Duodenal mucosa (tissue), 2 donors: ENCODE measurements around the gene SOD3.

Source experiments
- H3K27ac ChIP-seq: one replicate; pipeline ENCODE4 v1.7.0; 2013; ENCODE audit warnings: low read depth, low read length
- H3K27me3 ChIP-seq, 2 donors: one replicate each; pipeline ENCODE4 v1.7.0; 2013; ENCODE audit warnings: low read length in 2 of 2, control low read depth in 1 of 2; ENCODE audit not compliant: insufficient read depth in 2 of 2, control insufficient read depth in 1 of 2
- H3K36me3 ChIP-seq, 2 donors: one replicate each; pipeline ENCODE4 v1.7.0; 2013; ENCODE audit warnings: low read length in 2 of 2, control low read depth in 1 of 2; ENCODE audit not compliant: insufficient read depth in 2 of 2, control insufficient read depth in 1 of 2
- H3K4me1 ChIP-seq, 2 donors: one replicate each; pipeline ENCODE4 v1.7.0; 2013; ENCODE audit warnings: low read length in 2 of 2, control low read depth in 1 of 2; ENCODE audit not compliant: insufficient read depth in 2 of 2, control insufficient read depth in 1 of 2
- H3K4me3 ChIP-seq, 2 donors: one replicate each; pipeline ENCODE4 v1.7.0; 2013; ENCODE audit warnings: low read length in 2 of 2, low read depth in 1 of 2
- H3K9ac ChIP-seq, 2 donors: one replicate each; pipeline ENCODE4 v1.7.0; 2013; ENCODE audit warnings: low read length in 2 of 2, low read depth in 1 of 2
- H3K9me3 ChIP-seq, 2 donors: one replicate each; pipeline ENCODE4 v1.7.0; 2013; ENCODE audit warnings: low read length in 2 of 2, control low read depth in 1 of 2; ENCODE audit not compliant: control insufficient read depth in 1 of 2

SOD3 gene

DNA sequence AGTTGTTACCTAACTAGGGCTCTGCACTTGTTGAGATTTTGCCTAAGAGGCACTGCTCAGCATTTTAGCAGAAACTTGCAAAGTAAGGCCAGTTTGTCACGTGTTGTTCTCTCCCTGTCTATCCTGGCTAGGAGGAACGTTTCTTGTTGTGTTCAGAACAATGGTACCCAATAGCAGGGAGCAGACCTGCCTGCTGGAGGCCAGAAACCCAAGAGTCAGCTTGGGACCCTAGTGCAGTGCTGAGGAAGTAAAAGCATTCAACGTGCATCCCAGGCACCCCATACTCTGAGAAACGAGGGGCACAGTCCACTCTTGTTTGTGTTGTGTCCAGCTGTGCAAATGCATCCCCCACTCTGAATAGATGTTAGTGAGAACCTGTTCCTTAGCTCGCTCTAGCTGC is 42.4 kb downstream of the SOD3 start:
- Histone ChIP-seq H3K27me3 (no peaks in the 10 kb centered on the region), H3K9ac (no peak overlapping the region), H3K36me3 (peaks cover 0 to 9% of the 10 kb centered on the region in 2 donors), H3K9me3 (no peaks in the 10 kb centered on the region), H3K4me3 (no peak overlapping the region), H3K27ac (no peak overlapping the region), H3K4me1 (peaks cover 0 to 10% of the 10 kb centered on the region in 2 donors)

DNA sequence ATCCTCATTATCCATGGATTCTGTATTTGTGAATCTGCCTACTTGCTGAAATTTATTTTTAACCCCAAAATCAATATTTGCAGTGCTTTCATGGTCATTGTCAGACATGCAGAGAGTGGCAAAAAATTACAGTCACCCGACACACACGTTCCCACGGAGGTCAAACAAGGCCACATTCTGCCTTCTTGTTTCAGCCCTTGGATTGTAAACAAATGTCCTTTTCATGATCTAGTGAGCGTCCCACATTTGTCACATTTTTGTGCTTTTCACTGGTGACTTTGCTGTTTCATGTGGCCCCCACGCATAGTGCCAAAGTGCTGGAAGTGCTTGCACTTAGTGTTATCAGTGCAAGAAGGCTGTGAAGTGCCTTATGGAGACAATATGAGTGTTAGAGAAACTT is 45.0 kb downstream of the SOD3 start:
- Histone ChIP-seq H3K27ac (no peak overlapping the region), H3K4me1 (peaks cover 0 to 10% of the 10 kb centered on the region in 2 donors), H3K36me3 (peaks cover 0 to 9% of the 10 kb centered on the region in 2 donors), H3K9ac (no peak overlapping the region), H3K27me3 (no peaks in the 10 kb centered on the region), H3K4me3 (no peak overlapping the region), H3K9me3 (no peaks in the 10 kb centered on the region)

DNA sequence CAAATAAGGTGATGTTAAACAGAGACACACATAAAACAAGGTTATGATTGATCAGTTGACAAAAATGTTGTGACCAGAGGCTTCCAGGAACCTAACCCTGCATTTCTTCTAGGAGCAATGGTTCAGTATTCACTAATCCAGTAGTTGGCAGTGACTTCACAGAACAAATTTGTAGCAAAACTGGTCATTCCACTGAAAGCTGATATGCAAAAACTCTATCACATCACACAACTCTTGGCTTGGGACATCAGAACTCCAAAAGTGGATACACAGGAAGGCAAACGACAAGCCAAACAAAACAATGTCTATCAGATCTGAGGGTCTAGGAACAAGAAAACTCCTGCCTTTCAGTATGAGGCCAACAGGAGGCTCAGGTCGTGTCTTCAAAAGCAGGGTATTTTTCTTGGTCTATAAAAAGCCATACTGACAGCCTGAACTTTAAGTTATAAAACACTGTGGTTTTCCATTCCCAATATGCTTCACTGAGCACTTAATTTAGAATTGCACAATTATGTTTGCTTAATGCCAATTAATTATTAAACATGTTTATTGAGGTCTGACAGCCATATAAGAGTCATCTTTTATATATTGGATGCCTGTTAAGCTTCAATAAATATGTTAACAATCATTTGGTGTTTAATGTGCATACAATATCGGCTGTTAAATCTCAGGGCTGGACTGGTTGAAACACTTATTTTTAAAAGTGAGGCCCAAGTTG is 45.6 kb downstream of the SOD3 start:
- Histone ChIP-seq H3K4me3 (no peak overlapping the region), H3K9me3 (no peaks in the 10 kb centered on the region), H3K9ac (no peak overlapping the region), H3K4me1 (peaks cover 0 to 10% of the 10 kb centered on the region in 2 donors), H3K27me3 (no peaks in the 10 kb centered on the region), H3K36me3 (peaks cover 0 to 9% of the 10 kb centered on the region in 2 donors), H3K27ac (no peak overlapping the region)

DNA sequence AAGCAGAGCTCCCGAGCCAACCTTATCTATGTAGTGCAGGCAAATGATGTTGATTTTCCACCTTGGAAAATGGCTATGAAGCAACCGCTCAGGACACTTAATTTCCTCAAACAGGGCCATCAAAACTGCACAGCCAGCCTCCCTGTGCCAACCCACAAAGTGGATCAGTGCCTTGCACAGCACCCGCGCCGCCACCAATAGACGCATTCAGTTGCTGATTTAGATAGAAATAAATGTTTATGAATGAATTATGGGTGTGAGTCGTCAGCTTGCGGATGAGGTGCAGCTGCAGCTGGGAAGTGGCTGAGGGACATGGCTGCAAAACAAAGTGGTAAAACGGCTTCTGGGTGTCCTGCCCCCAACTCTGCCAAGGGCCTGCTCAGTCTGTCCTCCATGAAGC is 47.0 kb downstream of the SOD3 start:
- no peak overlapping the region for H3K4me3 ChIP-seq
- no peak overlapping the region for H3K27ac ChIP-seq
- no peak overlapping the region for H3K9ac ChIP-seq
- H3K27me3 ChIP-seq, result no peaks in the 10 kb centered on the region
- H3K4me1 ChIP-seq, result peaks cover 0 to 10% of the 10 kb centered on the region in 2 donors
- H3K9me3 ChIP-seq, result no peaks in the 10 kb centered on the region
- peaks cover 0 to 6% of the 10 kb centered on the region in 2 donors for H3K36me3 ChIP-seq

DNA sequence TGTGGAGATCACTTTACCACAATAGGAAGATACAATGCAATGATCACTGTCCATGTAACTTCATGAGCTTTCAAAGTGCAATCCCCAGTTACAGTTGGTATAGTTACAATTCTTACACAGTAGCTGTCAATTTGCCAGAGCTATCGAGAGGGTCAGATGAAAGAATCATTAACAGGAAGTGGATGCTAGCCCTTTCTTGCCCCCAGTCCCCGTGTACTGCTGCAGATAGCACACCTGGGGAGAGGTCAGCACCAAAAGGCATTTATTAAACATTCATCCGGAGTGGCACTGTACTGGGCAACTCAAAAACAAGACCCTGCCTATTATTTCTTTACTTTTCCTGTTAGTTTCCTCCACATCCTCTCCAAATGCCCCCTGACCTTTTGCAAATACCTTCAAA is 47.7 kb downstream of the SOD3 start:
- Histone ChIP-seq H3K27me3 (no peaks in the 10 kb centered on the region), H3K4me1 (peaks cover 0 to 10% of the 10 kb centered on the region in 2 donors), H3K27ac (no peak overlapping the region), H3K4me3 (no peak overlapping the region), H3K9me3 (no peaks in the 10 kb centered on the region), H3K9ac (no peak overlapping the region), H3K36me3 (no peaks in the 10 kb centered on the region)

DNA sequence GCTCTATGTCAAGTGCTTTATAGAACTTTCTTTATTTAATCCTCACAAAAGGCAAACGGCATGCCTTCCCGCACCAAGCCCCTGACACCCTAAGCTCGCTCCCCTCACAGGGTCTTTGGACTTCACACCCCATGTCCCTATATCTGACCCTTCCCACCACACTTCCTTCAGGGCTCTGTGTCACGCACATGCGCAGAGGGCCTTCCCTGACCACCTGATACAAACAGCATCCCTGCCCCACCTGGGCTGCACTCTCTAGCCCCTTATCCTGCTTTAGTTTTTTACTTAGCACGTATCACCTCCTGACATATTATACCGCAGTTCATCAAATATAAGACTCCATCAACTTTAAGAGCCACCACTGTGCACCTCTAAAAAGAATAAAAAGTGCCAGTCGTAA is 49.8 kb downstream of the SOD3 start:
- Histone ChIP-seq H3K27me3 (no peaks in the 10 kb centered on the region), H3K9ac (no peak overlapping the region), H3K36me3 (no peaks in the 10 kb centered on the region), H3K4me1 (peaks cover 0 to 10% of the 10 kb centered on the region in 2 donors), H3K27ac (no peak overlapping the region), H3K4me3 (no peak overlapping the region), H3K9me3 (no peaks in the 10 kb centered on the region)

DNA sequence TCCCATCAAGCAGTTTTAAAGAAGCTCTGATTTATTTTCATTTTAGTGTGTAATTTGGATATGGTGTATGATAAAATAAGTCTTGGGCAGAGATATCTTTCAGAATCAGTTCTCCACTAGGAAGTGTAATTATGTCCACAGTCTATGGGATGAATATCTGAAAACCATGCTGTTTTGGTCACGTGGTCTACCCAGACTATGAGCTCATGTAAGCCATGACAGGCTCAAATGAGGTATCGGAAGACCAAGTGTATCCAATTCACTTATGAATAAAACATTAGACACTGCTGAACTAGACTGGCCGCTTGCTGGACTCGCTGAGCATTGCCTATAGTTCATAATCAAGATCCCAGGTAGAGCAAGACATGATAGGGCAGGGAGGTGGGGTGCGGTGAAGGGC is 50.5 kb downstream of the SOD3 start:
- no peak overlapping the region for H3K27ac ChIP-seq
- H3K9ac ChIP-seq, result no peak overlapping the region
- H3K9me3 ChIP-seq, result no peaks in the 10 kb centered on the region
- no peaks in the 10 kb centered on the region for H3K27me3 ChIP-seq
- no peaks in the 10 kb centered on the region for H3K36me3 ChIP-seq
- no peak overlapping the region for H3K4me3 ChIP-seq
- H3K4me1 ChIP-seq, result peaks cover 0 to 8% of the 10 kb centered on the region in 2 donors

DNA sequence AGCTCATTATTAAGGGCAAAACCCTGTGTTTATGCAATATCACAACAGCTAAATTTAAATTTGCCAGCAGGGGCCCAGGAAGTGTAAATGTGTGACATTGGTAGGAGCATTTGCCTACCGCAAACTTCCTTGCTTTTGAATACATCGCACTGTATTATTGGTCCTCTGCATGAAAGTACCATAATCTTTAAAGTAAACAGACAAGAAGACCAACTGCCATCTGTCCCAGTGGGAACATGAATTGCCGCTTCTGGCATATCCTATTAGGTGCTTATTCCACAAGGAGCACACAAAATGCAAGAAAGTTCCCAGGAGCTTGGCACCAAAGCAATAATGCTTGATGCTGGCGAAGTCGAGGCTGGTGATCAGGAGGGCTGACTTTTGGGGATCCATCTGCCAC is 51.3 kb downstream of the SOD3 start:
- no peaks in the 10 kb centered on the region for H3K9me3 ChIP-seq
- H3K9ac ChIP-seq, result no peak overlapping the region
- H3K4me1 ChIP-seq, result peaks cover 0 to 1% of the 10 kb centered on the region in 2 donors
- H3K4me3 ChIP-seq, result no peak overlapping the region
- no peaks in the 10 kb centered on the region for H3K36me3 ChIP-seq
- H3K27ac ChIP-seq, result no peak overlapping the region
- no peaks in the 10 kb centered on the region for H3K27me3 ChIP-seq

DNA sequence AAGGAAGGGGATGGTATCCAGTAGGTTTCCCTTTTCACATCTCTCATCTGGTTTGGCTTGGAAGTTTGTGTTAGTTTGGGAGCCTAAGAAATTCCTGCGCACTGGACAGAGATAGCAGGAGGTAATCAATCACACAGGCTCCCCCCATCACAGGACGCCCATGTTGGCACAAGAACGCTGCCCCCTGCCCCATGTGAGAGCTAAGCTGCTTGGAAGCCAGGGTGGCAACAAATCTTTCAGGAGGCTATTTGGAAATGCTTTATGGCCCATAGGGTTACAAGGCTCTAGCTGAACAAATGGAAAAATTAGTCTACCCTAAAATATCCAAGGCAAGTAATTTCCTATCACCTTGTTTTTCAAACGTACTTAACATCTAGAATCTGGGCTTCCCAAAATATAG is 54.0 kb downstream of the SOD3 start:
- no peak overlapping the region for H3K4me3 ChIP-seq
- no peaks in the 10 kb centered on the region for H3K4me1 ChIP-seq
- H3K27ac ChIP-seq, result no peak overlapping the region
- no peaks in the 10 kb centered on the region for H3K36me3 ChIP-seq
- H3K9me3 ChIP-seq, result no peaks in the 10 kb centered on the region
- H3K27me3 ChIP-seq, result no peaks in the 10 kb centered on the region
- H3K9ac ChIP-seq, result no peak overlapping the region

DNA sequence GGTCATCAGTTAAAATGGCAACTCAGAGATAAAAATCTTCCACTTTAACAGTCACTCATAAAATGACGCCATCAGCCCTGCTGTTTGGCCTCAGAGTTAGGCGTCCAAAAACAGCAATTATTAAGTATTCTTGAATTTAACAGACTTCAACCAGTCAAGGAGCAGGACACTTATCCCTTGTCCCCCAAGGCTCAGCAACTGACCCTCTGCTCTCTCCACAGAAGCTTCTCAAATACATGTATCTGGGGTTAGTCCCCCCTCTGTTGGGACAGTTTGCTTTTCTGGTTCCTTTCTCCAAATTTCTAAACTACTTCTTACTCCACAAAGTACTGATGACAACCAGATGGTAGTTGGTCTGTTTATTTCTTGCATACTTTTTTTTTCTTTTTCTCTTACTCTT is 54.4 kb downstream of the SOD3 start:
- Histone ChIP-seq H3K9ac (no peak overlapping the region), H3K4me1 (no peaks in the 10 kb centered on the region), H3K27me3 (no peaks in the 10 kb centered on the region), H3K27ac (no peak overlapping the region), H3K36me3 (no peaks in the 10 kb centered on the region), H3K9me3 (no peaks in the 10 kb centered on the region), H3K4me3 (no peak overlapping the region)
